Mucosa of descending colon (tissue), 3 donors: ENCODE measurements around the gene TECR. TPM values are rescaled to one million over a fixed set of nuclear protein-coding genes. Genes with fewer than 3 reads are reported as not detected.

ENCODE experiments used
- ATAC-seq: fragments of 200-7000 bp; cut with Tn5 transposase; one replicate; pipeline ENCODE4 v1.9.1; 2020; ENCODE audit warnings: mild to moderate bottlenecking, moderate library complexity
- DNase-seq, 3 donors: peaks; one replicate each; pipeline ENCODE4 v3.0.0-alpha.2; 2020
- H3K36me3 ChIP-seq: fragments of 200-600 bp; one replicate; pipeline ENCODE4 v1.8.0; 2021; ENCODE audit warnings: low read depth, mild to moderate bottlenecking
- H3K4me1 ChIP-seq: fragments of 200-600 bp; one replicate; pipeline ENCODE4 v1.8.0; 2021; ENCODE audit warnings: low read depth, mild to moderate bottlenecking
- H3K4me3 ChIP-seq: fragments of 200-600 bp; one replicate; pipeline ENCODE4 v1.8.0; 2021; ENCODE audit warnings: mild to moderate bottlenecking
- H3K9me3 ChIP-seq: fragments of 200-600 bp; one replicate; pipeline ENCODE4 v1.8.0; 2021; ENCODE audit warnings: mild to moderate bottlenecking
- intact Hi-C, 2 donors: fragments of 100-400 bp; cut with DNase I in 1 of 2; cut with micrococcal nuclease in 1 of 2; formaldehyde crosslinking; loops; one replicate each; pipeline versions ENCODE4 v1.11.0 to v1.11.1; 2022; cut with DNase I, micrococcal nuclease
- total RNA-seq, 3 donors: library from RNA; stranded (reverse); fragmentation: NEBNext Ultra II Directional in 2 of 3; extraction: Animal tissue kit (Norgen Biotek cat#: 25700) in 2 of 3; gene quantifications; one replicate each; pipeline versions ENCODE4 v1.2.1 to v1.2.4, GENCODE V29; 2021 to 2023
- TF ChIP-seq, protein P1 (sequence below): fragments of 200-600 bp; IDR thresholded peaks from one replicate; pipeline ENCODE4 v1.8.0; 2022; ENCODE audit warnings: antibody characterized with exemption, mild to moderate bottlenecking
- donor health status: DM: no; HTN: no; CAD: no; lungs with moderate emphysema.
- donor health status: DM: no; HTN: no; CAD: no.
- donor health status: DM: no; HTN: yes; CAD: no.

The TECR gene
- total RNA-seq, 3 donors from 2014 or later: 94.4 to 155 (median 141) TPM

DNA sequence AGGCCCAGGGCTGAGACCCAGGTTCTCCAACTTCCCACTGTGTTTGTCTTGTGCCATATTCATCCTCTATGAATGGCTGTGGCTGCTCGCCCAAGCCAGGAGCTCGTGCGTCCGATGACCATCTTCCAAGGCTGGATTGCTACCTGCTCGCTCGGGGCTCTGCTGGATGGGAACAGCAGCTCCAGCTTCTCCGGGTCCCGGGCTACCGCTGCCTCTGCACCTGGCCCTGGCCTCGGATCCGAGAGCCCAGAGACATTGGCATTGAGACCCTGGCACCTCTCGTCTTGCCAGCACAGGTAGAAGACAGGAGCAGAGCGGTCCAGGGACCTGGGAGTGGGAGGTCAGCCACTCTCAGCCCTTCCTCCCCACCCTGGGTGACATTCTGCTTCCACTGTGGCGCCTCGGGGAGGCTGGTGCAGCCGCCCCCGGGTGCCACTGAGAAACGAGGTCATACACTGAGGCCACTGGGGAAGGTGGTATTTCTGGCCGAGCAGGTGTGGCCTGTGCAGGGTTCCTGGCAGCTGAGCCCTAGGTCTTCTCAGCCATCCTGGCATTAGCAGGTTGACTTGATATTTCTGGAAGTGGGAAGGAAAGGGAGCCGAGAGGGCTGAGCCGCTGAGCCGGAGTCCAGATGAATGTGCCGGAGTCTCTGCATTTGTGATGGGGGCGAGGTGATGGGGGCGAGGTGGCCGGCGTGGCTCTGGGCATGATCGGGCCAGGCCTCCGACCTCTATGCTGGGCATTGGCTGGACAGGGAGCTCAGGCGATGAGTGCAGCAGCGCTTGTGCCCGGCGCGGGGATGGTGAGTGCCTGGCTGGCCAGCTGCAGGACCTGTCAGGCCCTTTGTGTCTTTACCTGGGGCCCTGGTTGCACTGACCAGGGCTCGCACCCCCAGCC, 23.9 kb downstream of the TECR start:
- TF ChIP-seq, protein P1, sequence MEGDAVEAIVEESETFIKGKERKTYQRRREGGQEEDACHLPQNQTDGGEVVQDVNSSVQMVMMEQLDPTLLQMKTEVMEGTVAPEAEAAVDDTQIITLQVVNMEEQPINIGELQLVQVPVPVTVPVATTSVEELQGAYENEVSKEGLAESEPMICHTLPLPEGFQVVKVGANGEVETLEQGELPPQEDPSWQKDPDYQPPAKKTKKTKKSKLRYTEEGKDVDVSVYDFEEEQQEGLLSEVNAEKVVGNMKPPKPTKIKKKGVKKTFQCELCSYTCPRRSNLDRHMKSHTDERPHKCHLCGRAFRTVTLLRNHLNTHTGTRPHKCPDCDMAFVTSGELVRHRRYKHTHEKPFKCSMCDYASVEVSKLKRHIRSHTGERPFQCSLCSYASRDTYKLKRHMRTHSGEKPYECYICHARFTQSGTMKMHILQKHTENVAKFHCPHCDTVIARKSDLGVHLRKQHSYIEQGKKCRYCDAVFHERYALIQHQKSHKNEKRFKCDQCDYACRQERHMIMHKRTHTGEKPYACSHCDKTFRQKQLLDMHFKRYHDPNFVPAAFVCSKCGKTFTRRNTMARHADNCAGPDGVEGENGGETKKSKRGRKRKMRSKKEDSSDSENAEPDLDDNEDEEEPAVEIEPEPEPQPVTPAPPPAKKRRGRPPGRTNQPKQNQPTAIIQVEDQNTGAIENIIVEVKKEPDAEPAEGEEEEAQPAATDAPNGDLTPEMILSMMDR: no peak
- H3K4me3 ChIP-seq: no peak overlapping the region
- DNase-seq (no peak), ATAC-seq (no peak)
- H3K36me3 ChIP-seq: no peaks in the 10 kb centered on the region
- H3K4me1 ChIP-seq: peaks cover 32% of the 10 kb centered on the region
- intact Hi-C loops: no loop called here
- no peaks in the 10 kb centered on the region for H3K9me3 ChIP-seq

DNA sequence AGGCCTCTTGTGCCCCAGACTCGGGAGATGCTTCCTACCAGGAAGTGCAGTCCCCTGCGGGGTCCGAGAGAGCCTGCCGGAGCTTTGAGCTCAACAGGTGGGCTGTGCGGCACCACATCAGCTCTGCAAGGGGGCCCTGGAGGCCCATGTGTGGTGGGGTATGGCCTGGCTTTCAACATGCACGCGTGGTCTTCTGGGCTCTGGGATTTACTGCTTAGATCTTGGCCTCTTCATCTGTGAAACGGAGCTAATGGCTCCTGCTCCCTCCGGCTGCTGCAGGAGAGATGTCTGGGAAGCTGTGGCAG, 24.5 kb downstream of the TECR start:
- TF ChIP-seq, protein P1: no peak
- peaks cover 32% of the 10 kb centered on the region for H3K4me1 ChIP-seq
- DNase-seq: no peak

DNA sequence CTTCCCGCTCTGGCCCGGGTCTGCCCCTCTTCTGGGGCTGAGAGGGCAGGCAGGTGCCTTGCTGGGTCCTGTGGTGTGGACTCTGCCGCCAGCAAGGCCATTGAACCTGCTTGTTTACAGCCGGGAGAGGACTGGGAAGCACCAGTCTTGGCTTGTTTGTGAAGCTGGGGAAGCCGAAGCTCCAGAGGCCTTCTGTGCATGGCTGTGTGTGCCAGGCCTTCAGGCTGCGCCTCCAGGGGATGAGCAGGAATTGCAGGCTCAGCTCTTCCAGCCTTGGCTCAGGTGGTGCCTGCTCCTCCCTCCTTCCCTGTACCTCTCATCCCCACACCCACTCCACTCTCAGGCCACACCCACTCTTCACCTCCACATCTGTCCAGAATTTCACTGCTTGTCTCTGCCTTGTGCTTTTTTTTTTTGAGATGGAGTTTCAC, 25.0 kb downstream of the TECR start:
- TF ChIP-seq, protein P1: no peak
- ATAC-seq (peak; percentile 63), DNase-seq (peak; percentile 37 to 62 (median 58))
- Histone ChIP-seq H3K36me3 (no peaks in the 10 kb centered on the region), H3K4me3 (no peak overlapping the region), H3K4me1 (peaks cover 30% of the 10 kb centered on the region), H3K9me3 (no peaks in the 10 kb centered on the region)
- intact Hi-C loops: no loop called here

More for the DNA sequence above, 24.5 kb downstream of the TECR start:
- intact Hi-C loops: no loop called here
- no peak for ATAC-seq
- H3K9me3 ChIP-seq: no peaks in the 10 kb centered on the region
- no peaks in the 10 kb centered on the region for H3K36me3 ChIP-seq
- no peak overlapping the region for H3K4me3 ChIP-seq

DNA sequence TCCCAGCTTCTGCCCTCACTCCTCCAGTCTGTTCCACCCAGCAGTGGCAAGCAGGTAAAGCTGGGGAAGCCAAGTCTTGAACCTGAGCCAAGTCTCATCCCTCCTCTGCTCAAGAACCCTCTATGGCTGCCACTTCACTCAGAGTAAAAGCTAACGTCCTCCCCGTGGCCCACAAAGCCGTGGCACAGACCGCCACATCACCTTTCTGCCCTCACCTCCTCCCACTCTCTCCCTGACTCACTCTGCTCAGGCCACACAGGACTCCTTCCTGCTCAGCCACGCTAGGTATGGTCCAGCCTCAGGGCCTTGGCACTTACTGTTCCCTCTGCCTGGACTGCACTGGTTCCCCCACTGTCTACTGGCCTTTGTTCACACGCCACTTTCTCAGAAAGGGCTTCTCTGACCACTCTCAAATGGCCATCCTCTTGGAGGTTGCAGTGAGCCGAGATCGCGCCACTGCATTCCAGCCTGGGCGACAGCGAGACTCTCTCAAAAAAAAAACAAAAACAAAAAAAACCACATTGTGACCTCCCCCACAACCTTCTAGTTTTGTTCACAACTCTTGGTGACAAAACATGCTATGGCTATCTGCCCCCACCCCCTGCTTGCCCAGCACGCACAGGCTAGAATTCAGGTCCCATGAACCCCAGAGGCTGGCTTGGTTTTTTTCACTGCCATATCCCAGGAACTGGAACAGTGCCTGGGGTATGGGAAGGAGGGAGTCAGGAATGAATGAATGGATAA, 26.7 kb downstream of the TECR start:
- intact Hi-C loops: no loop called here
- Histone ChIP-seq H3K36me3 (no peaks in the 10 kb centered on the region), H3K4me1 (peaks cover 15% of the 10 kb centered on the region), H3K9me3 (no peaks in the 10 kb centered on the region), H3K4me3 (no peak overlapping the region)
- ATAC-seq (no peak), DNase-seq (no peak)
- TF ChIP-seq, protein P1: no peak

DNA sequence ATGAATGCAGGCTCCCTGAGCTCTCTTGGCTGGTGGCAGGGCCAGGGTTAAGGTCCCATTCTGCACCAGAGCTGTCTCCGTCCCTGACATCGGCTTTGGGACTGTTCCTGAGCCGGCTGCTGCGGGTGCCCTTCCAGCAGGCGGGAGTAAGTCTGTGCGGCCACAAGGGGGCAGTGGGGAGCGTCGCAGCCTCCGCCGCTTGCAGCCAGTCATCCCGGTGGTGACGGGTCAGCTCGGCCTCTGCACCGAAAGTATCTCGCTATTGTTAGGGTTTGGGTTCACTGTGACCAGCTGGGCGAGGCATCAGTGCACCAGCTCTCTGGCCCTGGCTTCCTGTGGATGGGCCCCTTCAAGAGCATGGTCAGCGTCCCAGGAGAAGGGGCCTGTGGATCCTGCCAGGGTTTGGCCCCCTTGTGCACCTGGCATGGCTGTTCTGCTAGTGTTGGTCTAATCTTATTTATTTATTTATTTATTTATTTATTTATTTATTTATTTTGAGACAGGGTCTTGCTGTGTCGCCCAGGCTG, 27.3 kb downstream of the TECR start:
- TF ChIP-seq, protein P1: peak; percentile 98
- no peaks in the 10 kb centered on the region for H3K36me3 ChIP-seq
- H3K4me3 ChIP-seq: no peak overlapping the region
- ATAC-seq: peak; percentile 93
- H3K4me1 ChIP-seq: peaks cover 10% of the 10 kb centered on the region
- DNase-seq: peak; percentile 74 to 83 (median 83)
- no peaks in the 10 kb centered on the region for H3K9me3 ChIP-seq
- intact Hi-C loops: no loop called here
